Measurements from ENCODE around the gene RNF20.
"Not testable (repeated sequence)": the region's sequence is repeated elsewhere in the genome, so short reads cannot be mapped to it uniquely, and the experiment has no call there.

The RNF20 gene

DNA sequence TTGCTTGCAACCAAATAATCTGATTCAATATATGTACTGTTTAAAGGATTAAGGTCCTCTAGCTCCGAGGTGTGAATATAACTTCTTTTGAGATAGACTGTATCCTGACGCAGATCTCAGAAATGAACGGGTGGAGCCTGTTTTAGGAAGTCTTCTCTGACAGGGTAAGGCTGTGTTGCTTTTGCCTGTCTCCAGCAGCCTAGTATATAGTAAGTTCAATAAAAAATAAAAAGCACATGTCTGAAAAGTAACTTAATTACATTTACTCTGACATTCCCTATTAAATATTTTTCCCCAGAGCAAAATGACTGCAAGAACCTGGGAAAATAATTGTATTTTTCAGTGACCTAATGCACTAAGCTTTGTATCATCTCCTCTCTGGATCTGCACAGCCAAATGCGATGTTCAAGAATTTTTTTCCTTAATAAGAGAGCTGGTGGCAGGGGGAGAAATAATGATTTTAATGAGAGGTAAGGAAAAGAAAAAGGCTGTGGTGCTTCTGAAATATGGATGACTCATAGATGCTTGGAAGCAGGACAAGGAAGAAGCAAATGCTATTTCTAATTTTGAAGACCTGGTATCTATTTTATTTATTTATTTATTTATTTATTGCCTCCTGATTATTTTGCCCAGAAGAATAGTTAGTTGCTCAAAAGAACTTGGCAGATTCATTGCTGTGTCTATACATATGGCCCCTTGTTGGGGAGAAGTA is 53.8 kb downstream of the RNF20 start:
- DNase-seq (ENCODE audit: low spot score) = no peak

- DNase-seq (ENCODE audit: low spot score) = not testable (repeated sequence)
These were observed 56.4 kb downstream of the RNF20 start for GRCh38 chr9:101590074-101590473.

DNA sequence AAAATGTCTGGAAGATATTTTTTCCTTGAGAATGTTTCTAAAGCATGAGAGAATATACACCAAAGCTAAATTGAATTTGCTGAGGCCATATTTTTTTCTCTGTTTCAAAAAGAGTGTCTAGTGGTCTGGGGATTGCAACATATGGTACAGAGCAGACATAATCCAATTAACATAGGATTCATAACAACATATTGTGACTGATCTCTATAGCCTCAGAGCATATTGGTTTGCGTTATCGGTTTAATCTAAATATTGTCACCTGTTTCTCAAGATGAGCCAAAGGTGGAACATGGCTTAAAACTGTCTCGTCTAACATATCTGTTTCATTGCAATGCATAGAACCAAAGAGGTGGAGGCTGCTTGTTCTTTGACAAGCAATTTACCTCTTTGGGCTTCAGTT is 57.2 kb downstream of the RNF20 start:
- no peak for DNase-seq (ENCODE audit: low spot score)

- no peak for DNase-seq (ENCODE audit: low spot score)
These were observed 58.3 kb downstream of the RNF20 start for GRCh38 chr9:101591787-101592446.

DNA sequence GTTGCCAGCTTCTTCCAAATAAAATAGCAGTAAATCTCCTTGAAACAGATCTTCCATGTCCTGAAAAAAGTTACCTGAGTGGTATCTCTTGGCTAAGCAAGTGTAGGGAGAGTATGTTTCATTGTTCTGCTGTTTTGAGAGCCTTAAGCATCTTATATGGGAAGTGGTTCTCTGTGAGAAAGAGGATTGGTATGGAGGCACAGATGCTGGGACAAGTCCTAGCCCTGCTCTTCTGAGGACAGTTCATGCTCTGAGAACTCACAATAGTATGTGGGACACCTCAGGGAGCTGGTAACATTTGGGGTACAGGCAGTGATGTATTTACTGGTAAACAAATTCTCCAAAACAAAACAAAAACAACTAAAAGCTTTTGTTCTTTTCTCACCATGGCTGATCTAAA is 59.1 kb downstream of the RNF20 start:
- no peak for DNase-seq (ENCODE audit: low spot score)

DNA sequence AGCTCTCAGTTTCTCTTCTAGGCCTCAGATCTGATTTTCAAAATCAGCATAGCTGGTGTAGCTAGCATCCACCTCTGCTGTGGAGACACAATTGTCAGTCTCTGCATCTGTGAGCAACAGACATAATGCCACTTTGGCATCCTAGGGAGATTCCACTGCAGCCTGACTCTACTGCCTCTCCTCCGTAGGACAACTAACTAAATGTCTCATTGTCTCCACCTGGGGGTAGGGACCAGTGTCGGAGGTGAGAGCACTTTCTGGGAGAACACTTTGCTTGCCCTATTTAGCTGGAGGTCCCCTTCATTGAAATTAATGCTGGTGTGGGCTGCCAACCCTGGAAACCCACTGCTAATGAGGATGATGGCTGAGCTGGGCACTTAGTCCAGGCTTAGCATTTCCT is 59.7 kb downstream of the RNF20 start:
- DNase-seq (ENCODE audit: low spot score) = no peak

DNA sequence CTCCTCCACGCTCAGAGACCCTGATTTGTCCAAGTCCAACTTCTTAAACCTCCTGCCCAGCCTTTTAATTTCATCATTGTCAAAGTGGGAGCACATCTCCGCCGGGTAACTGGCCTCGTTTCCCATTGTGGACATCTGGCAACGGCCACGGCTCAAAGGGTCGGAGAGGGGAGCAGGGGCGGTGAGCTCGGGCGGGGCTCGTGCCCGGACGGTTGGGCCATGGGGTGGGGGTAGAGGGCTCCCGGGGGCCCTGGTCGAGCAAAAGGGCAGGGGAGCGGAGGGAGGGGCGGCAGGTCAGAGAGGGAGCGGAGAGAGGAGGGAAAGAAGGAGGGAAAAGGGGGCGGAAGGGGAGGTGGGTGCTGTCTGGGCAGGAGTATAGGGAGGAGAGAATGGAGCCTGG is 61.1 kb downstream of the RNF20 start, which contains the start of gene PPP3R2:
TSS of gene PPP3R2 (minus strand) at position 174 of the 400 bp plus-strand sequence. CDS start at position 126, 48 bp downstream.
- DNase-seq (ENCODE audit: low spot score) = no peak

DNA sequence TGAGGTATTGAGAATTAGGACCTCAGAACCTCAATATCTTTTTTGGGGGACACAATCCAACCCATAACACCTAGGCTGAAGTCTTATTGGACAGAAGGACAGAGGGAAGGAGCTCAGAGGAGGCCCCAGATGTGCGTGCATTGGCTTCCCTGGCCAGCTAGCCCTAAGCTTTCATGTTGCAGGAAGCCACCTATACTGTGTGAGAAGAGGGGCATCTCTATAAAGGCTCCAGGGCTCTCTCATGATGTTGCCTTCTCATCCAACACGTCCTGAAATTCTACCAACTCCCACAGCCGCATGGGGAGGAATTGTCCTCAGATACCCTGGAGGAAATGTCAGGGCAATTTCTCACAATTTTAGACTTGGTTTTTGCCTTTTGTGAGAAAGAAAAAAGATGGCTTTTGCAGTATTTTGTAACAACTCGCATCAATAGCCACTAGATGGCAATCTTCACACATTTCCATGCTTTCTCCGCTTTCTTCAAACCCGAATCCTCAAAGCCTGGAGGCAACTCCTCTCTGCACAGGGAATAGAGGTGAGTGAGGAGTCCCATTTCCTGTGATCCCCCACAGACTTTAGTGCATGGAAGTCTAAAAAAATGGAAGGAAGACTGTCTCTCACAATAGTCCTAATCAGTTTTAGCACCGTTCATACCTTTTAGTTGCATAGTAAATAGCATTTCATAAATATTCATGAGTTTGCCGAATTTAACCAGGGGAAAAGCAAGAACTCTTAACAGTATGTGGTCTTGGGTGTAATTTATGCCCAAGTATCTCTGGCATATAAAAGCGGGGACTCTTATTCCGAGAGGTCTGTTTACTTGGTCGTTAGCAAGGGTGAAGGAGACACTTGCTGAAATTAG is 68.5 kb downstream of the RNF20 start:
- peak; percentile 65 for DNase-seq (ENCODE audit: low spot score)

DNA sequence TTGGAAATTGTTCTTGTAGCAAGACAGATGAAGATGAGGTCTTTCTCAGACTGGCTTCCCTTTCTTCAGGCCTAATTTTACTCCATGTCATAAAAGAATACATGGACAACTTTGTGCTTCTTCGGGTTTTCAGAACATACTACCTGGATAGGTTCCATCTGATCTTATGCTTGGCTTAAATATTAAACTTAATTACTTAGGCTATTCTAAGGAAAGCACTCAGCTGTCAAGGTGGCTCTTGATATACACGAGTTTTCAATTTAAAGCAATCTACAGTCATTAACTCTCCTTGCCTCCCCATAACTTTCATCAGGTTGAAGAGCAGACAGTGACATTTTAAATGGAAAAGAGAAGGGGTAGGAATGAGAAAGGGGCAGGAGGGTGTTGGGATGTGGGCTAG is 70.6 kb downstream of the RNF20 start:
- DNase-seq (ENCODE audit: low spot score) = no peak

- no peak for DNase-seq (ENCODE audit: low spot score)
These were observed 71.9 kb downstream of the RNF20 start for GRCh38 chr9:101605547-101605946.
